ACC112 (cell line): ENCODE measurements around the gene FRMD8.

Experiments
- H2AFZ ChIP-seq: fragments of 200-600 bp; sonication (generic); one replicate; pipeline ENCODE4 v1.6.0; 2017; ENCODE audit warnings: antibody characterized with exemption, low read length; ENCODE audit not compliant: unreplicated experiment
- H3K27ac ChIP-seq: fragments of 200-600 bp; sonication (generic); 2 replicates; pipeline ENCODE4 v1.5.1; 2014; ENCODE audit warnings: low read depth, mild to moderate bottlenecking, antibody characterized with exemption, low read length, moderate library complexity
- H3K27me3 ChIP-seq: fragments of 200-600 bp; sonication (generic); 2 replicates; pipeline ENCODE4 v1.6.1; 2014; ENCODE audit warnings: mild to moderate bottlenecking, antibody characterized with exemption, low read length, moderate library complexity, mixed read lengths; ENCODE audit not compliant: insufficient read depth
- H3K36me3 ChIP-seq: fragments of 200-600 bp; sonication (generic); 2 replicates; pipeline ENCODE4 v1.6.1; 2016; ENCODE audit warnings: mild to moderate bottlenecking, antibody characterized with exemption, low read length, moderate library complexity, mixed read lengths; ENCODE audit not compliant: insufficient read depth
- H3K4me1 ChIP-seq: fragments of 200-600 bp; sonication (generic); one replicate; pipeline ENCODE4 v1.6.1; 2016; ENCODE audit warnings: low read length, mixed read lengths; ENCODE audit not compliant: insufficient read depth, unreplicated experiment, control insufficient read depth
- H3K4me3 ChIP-seq: fragments of 200-600 bp; sonication (generic); 2 replicates; pipeline ENCODE4 v1.5.1; 2014; ENCODE audit warnings: mild to moderate bottlenecking, low read depth, low read length
- H3K79me2 ChIP-seq: fragments of 200-600 bp; sonication (generic); one replicate; pipeline ENCODE4 v1.6.0; 2016; ENCODE audit warnings: low read length; ENCODE audit not compliant: control insufficient read depth, unreplicated experiment, insufficient read depth

The FRMD8 gene

GRCh38 chr11:65439331-65440181, 53.1 kb downstream of the FRMD8 start:
- Histone ChIP-seq H3K4me3 (no peak overlapping the region), H2AFZ (no peak overlapping the region), H3K36me3 (peaks cover 40% of the 10 kb centered on the region), H3K4me1 (peaks cover 27% of the 10 kb centered on the region), H3K27me3 (no peaks in the 10 kb centered on the region), H3K79me2 (peaks cover 48% of the 10 kb centered on the region), H3K27ac (peak overlapping the region; percentile 32)

GRCh38 chr11:65440831-65441499, 54.5 kb downstream of the FRMD8 start:
- peak overlapping the region; percentile 32 for H3K27ac ChIP-seq
- no peaks in the 10 kb centered on the region for H3K27me3 ChIP-seq
- peaks cover 34% of the 10 kb centered on the region for H3K79me2 ChIP-seq
- H3K4me1 ChIP-seq, result peaks cover 24% of the 10 kb centered on the region
- H3K4me3 ChIP-seq, result no peak overlapping the region
- peaks cover 26% of the 10 kb centered on the region; the same call in 1 of the 2 replicates for H3K36me3 ChIP-seq
- no peak overlapping the region for H2AFZ ChIP-seq

- H2AFZ ChIP-seq, result no peak overlapping the region
- H3K27ac ChIP-seq, result peak overlapping the region; percentile 42
- peaks cover 26% of the 10 kb centered on the region for H3K4me1 ChIP-seq
- no peak overlapping the region for H3K4me3 ChIP-seq
- H3K36me3 ChIP-seq, result peaks cover 13% of the 10 kb centered on the region; the same call in 1 of the 2 replicates
- no peaks in the 10 kb centered on the region for H3K27me3 ChIP-seq
- peaks cover 16% of the 10 kb centered on the region for H3K79me2 ChIP-seq
Observed at GRCh38 chr11:65442842-65443331, 56.5 kb downstream of the FRMD8 start.

GRCh38 chr11:65444314-65445051, 58.0 kb downstream of the FRMD8 start:
- peaks cover 6% of the 10 kb centered on the region; the same call in 1 of the 2 replicates for H3K36me3 ChIP-seq
- no peak overlapping the region for H2AFZ ChIP-seq
- H3K79me2 ChIP-seq, result peaks cover 7% of the 10 kb centered on the region
- H3K4me3 ChIP-seq, result no peak overlapping the region
- no peaks in the 10 kb centered on the region for H3K27me3 ChIP-seq
- peaks cover 28% of the 10 kb centered on the region for H3K4me1 ChIP-seq
- H3K27ac ChIP-seq, result peak overlapping the region; percentile 42

- Histone ChIP-seq H3K27ac (peak overlapping the region; percentile 42), H3K79me2 (peaks cover 5% of the 10 kb centered on the region), H3K36me3 (peaks cover 6% of the 10 kb centered on the region; the same call in 1 of the 2 replicates), H3K4me1 (peaks cover 28% of the 10 kb centered on the region), H3K4me3 (no peak overlapping the region), H3K27me3 (no peaks in the 10 kb centered on the region), H2AFZ (no peak overlapping the region)
Observed at GRCh38 chr11:65445101-65445603, 58.7 kb downstream of the FRMD8 start.

- H3K27ac ChIP-seq, result peak overlapping the region; percentile 42
- H3K79me2 ChIP-seq, result peaks cover 2% of the 10 kb centered on the region
- peaks cover 6% of the 10 kb centered on the region; the same call in 1 of the 2 replicates for H3K36me3 ChIP-seq
- no peak overlapping the region for H2AFZ ChIP-seq
- H3K4me1 ChIP-seq, result peaks cover 28% of the 10 kb centered on the region
- H3K4me3 ChIP-seq, result no peak overlapping the region
- no peaks in the 10 kb centered on the region for H3K27me3 ChIP-seq
Observed at GRCh38 chr11:65445604-65446445, 59.4 kb downstream of the FRMD8 start.

- peaks cover 6% of the 10 kb centered on the region; the same call in 1 of the 2 replicates for H3K36me3 ChIP-seq
Observed at GRCh38 chr11:65446446-65447277, 60.2 kb downstream of the FRMD8 start.

GRCh38 chr11:65448074-65448417, 61.6 kb downstream of the FRMD8 start:
- peak overlapping the region; percentile 56 for H3K27ac ChIP-seq
- no peak overlapping the region for H3K4me3 ChIP-seq
- no peak overlapping the region for H2AFZ ChIP-seq
- H3K27me3 ChIP-seq, result no peaks in the 10 kb centered on the region
- H3K79me2 ChIP-seq, result no peaks in the 10 kb centered on the region
- peaks cover 32% of the 10 kb centered on the region for H3K4me1 ChIP-seq
- peaks cover 6% of the 10 kb centered on the region; the same call in 1 of the 2 replicates for H3K36me3 ChIP-seq

More at GRCh38 chr11:65446446-65447277, 60.2 kb downstream of the FRMD8 start:
- Histone ChIP-seq H3K27ac (peak overlapping the region; percentile 42), H3K4me3 (no peak overlapping the region), H3K79me2 (peaks cover 1% of the 10 kb centered on the region), H3K4me1 (peaks cover 28% of the 10 kb centered on the region), H2AFZ (no peak overlapping the region), H3K27me3 (no peaks in the 10 kb centered on the region)

- H3K27ac ChIP-seq, result peak overlapping the region; percentile 56
- H3K79me2 ChIP-seq, result no peaks in the 10 kb centered on the region
- no peaks in the 10 kb centered on the region for H3K27me3 ChIP-seq
- H3K36me3 ChIP-seq, result peaks cover 2% of the 10 kb centered on the region; the same call in 1 of the 2 replicates
- no peak overlapping the region for H2AFZ ChIP-seq
- peaks cover 29% of the 10 kb centered on the region for H3K4me1 ChIP-seq
- H3K4me3 ChIP-seq, result no peak overlapping the region
Observed at GRCh38 chr11:65448418-65449105, 62.1 kb downstream of the FRMD8 start.
